Measurements from ENCODE around the gene PLA2G6. TPM values are rescaled to one million over a fixed set of nuclear protein-coding genes. Genes with fewer than 3 reads are reported as not detected.

The PLA2G6 gene
- total and polyA plus RNA-seq, 5 experiments from 2014 or later, result 2.6 to 186 (median 7.2) TPM

- peaks cover 5 to 11% (median 8%) of the 10 kb centered on the region in 4 donors for H3K4me1 Mint-ChIP-seq
- H3K27ac Mint-ChIP-seq, result peak overlapping the region in 3 of 10 donors; percentile 10 to 41 (median 40)
- H3K27me3 Mint-ChIP-seq, result no peaks in the 10 kb centered on the region
- ATAC-seq (peak in 1 of 2 donors; percentile 5), DNase-seq (no peak)
- H3K4me3 Mint-ChIP-seq, result no peak overlapping the region
- no peaks in the 10 kb centered on the region for H3K9me3 Mint-ChIP-seq
- POLR2A ChIA-PET, result interaction anchor here (1.1 kb wide), 1 partner anchor 20 kb away, joined by 4 read pairs; no protein-coding TSS in a partner anchor
- H3K36me3 Mint-ChIP-seq, result peaks cover 0 to 16% (median 2%) of the 10 kb centered on the region in 3 donors
Measured at GRCh38 chr22:38220653-38221386, 39.2 kb upstream of the PLA2G6 start.

GRCh38 chr22:38220163-38220562 is 38.5 kb upstream of the PLA2G6 start:
- ATAC-seq, result peak in 1 of 2 donors; percentile 5
- peak overlapping the region in 1 of 10 donors; percentile 54 for H3K4me3 Mint-ChIP-seq
- no peaks in the 10 kb centered on the region for H3K9me3 Mint-ChIP-seq
- POLR2A ChIA-PET, result interaction anchor here (1.1 kb wide), 1 partner anchor 19 kb away, joined by 4 read pairs; no protein-coding TSS in a partner anchor
- peaks cover 7 to 11% (median 10%) of the 10 kb centered on the region in 4 donors for H3K4me1 Mint-ChIP-seq
- peak overlapping the region in 3 of 10 donors; percentile 10 to 71 (median 40) for H3K27ac Mint-ChIP-seq
- H3K27me3 Mint-ChIP-seq, result no peaks in the 10 kb centered on the region
- no peak for DNase-seq
- H3K36me3 Mint-ChIP-seq, result peaks cover 0 to 12% (median 2%) of the 10 kb centered on the region in 3 donors

GRCh38 chr22:38219632-38220031 is 38.0 kb upstream of the PLA2G6 start:
- Mint-ChIP-seq H3K4me3 (no peak overlapping the region), H3K36me3 (peaks cover 0 to 9% (median 2%) of the 10 kb centered on the region in 3 donors), H3K27me3 (no peaks in the 10 kb centered on the region), H3K27ac (peak overlapping the region in 6 of 10 donors; percentile 44 to 81 (median 60)), H3K4me1 (peaks cover 10 to 16% (median 11%) of the 10 kb centered on the region in 4 donors), H3K9me3 (no peaks in the 10 kb centered on the region)
- DNase-seq (no peak), ATAC-seq (no peak)
- POLR2A ChIA-PET, result interaction anchor here (1.1 kb wide), 1 partner anchor 19 kb away, joined by 4 read pairs; no protein-coding TSS in a partner anchor

GRCh38 chr22:38218661-38219622 is 37.3 kb upstream of the PLA2G6 start:
- peaks cover 0 to 9% (median 2%) of the 10 kb centered on the region in 3 donors for H3K36me3 Mint-ChIP-seq
- no peaks in the 10 kb centered on the region for H3K27me3 Mint-ChIP-seq
- no peak overlapping the region for H3K4me3 Mint-ChIP-seq
- POLR2A ChIA-PET, result no interaction called here
- H3K9me3 Mint-ChIP-seq, result no peaks in the 10 kb centered on the region
- H3K27ac Mint-ChIP-seq, result peak overlapping the region in 9 of 10 donors; percentile 44 to 81 (median 58)
- ATAC-seq (no peak), DNase-seq (no peak)
- H3K4me1 Mint-ChIP-seq, result peaks cover 11 to 16% (median 11%) of the 10 kb centered on the region in 4 donors

GRCh38 chr22:38215156-38216038 is 33.8 kb upstream of the PLA2G6 start:
- POLR2A ChIA-PET, result interaction anchor here (1.2 to 2.4 kb wide), 4 partner anchors 12 to 71 kb away, joined by 3 to 15 read pairs (median 8); partner anchors contain the start of genes MAFF and PLA2G6
- ATAC-seq (no peak), DNase-seq (no peak)
- H3K27ac Mint-ChIP-seq, result peak overlapping the region in 5 of 10 donors; percentile 25 to 87 (median 61)
- H3K9me3 Mint-ChIP-seq, result no peaks in the 10 kb centered on the region
- H3K36me3 Mint-ChIP-seq, result peaks cover 0 to 5% (median 0%) of the 10 kb centered on the region in 3 donors
- no peaks in the 10 kb centered on the region for H3K27me3 Mint-ChIP-seq
- H3K4me3 Mint-ChIP-seq, result peak overlapping the region in 8 of 10 donors; percentile 22 to 58 (median 44)
- H3K4me1 Mint-ChIP-seq, result peaks cover 6 to 27% (median 20%) of the 10 kb centered on the region in 4 donors

GRCh38 chr22:38214302-38215056 is 32.8 kb upstream of the PLA2G6 start:
- H3K36me3 Mint-ChIP-seq, result peaks cover 0 to 5% (median 0%) of the 10 kb centered on the region in 3 donors
- H3K27me3 Mint-ChIP-seq, result no peaks in the 10 kb centered on the region
- H3K4me1 Mint-ChIP-seq, result peaks cover 4 to 25% (median 21%) of the 10 kb centered on the region in 4 donors
- POLR2A ChIA-PET, result interaction anchor here (1.0 to 2.4 kb wide), 6 partner anchors 10 to 71 kb away, joined by 3 to 15 read pairs (median 6); partner anchors contain the start of genes MAFF and PLA2G6
- no peaks in the 10 kb centered on the region for H3K9me3 Mint-ChIP-seq
- H3K27ac Mint-ChIP-seq, result peak overlapping the region in 6 of 10 donors; percentile 6 to 77 (median 66)
- peak overlapping the region; percentile 39 to 81 (median 60) for H3K4me3 Mint-ChIP-seq
- ATAC-seq (peak; percentile 79 to 81), DNase-seq (peak; percentile 50 to 81 (median 66))

GRCh38 chr22:38213990-38214301 is 32.3 kb upstream of the PLA2G6 start:
- H3K36me3 Mint-ChIP-seq, result peaks cover 0 to 5% (median 0%) of the 10 kb centered on the region in 3 donors
- peaks cover 4 to 20% (median 16%) of the 10 kb centered on the region in 4 donors for H3K4me1 Mint-ChIP-seq
- H3K9me3 Mint-ChIP-seq, result no peaks in the 10 kb centered on the region
- peak overlapping the region in 8 of 10 donors; percentile 57 to 81 (median 64) for H3K4me3 Mint-ChIP-seq
- no peaks in the 10 kb centered on the region for H3K27me3 Mint-ChIP-seq
- DNase-seq, result no peak
- POLR2A ChIA-PET, result interaction anchor here (1.0 to 2.4 kb wide), 6 partner anchors 10 to 70 kb away, joined by 3 to 15 read pairs (median 6); partner anchors contain the start of genes MAFF and PLA2G6
- no peak for ATAC-seq
- peak overlapping the region in 4 of 10 donors; percentile 15 to 75 (median 46) for H3K27ac Mint-ChIP-seq

- POLR2A ChIA-PET, result interaction anchor here (1.3 to 2.4 kb wide), 3 partner anchors 9 to 32 kb away, joined by 5 to 15 read pairs (median 11); partner anchors contain the start of genes MAFF and PLA2G6
- H3K4me3 Mint-ChIP-seq, result peak overlapping the region in 9 of 10 donors; percentile 10 to 78 (median 40)
- no peaks in the 10 kb centered on the region for H3K9me3 Mint-ChIP-seq
- DNase-seq (no peak), ATAC-seq (no peak)
- peak overlapping the region in 8 of 10 donors; percentile 15 to 75 (median 56) for H3K27ac Mint-ChIP-seq
- H3K36me3 Mint-ChIP-seq, result peaks cover 0 to 5% (median 0%) of the 10 kb centered on the region in 3 donors
- peaks cover 4 to 19% (median 16%) of the 10 kb centered on the region in 4 donors for H3K4me1 Mint-ChIP-seq
- no peaks in the 10 kb centered on the region for H3K27me3 Mint-ChIP-seq
Measured at GRCh38 chr22:38213319-38213989, 31.8 kb upstream of the PLA2G6 start.

GRCh38 chr22:38212442-38212841 is 30.8 kb upstream of the PLA2G6 start:
- Mint-ChIP-seq H3K27me3 (no peaks in the 10 kb centered on the region), H3K9me3 (no peaks in the 10 kb centered on the region), H3K4me1 (peaks cover 4 to 19% (median 13%) of the 10 kb centered on the region in 4 donors), H3K36me3 (peaks cover 0 to 5% (median 0%) of the 10 kb centered on the region in 3 donors), H3K27ac (peak overlapping the region in 1 of 10 donors; percentile 66), H3K4me3 (no peak overlapping the region)
- ATAC-seq (no peak), DNase-seq (no peak)
- POLR2A ChIA-PET, result interaction anchor here (2.4 kb wide), 1 partner anchor 31 kb away, joined by 15 read pairs; the partner anchor contains the start of gene PLA2G6

- Mint-ChIP-seq H3K4me3 (no peak overlapping the region), H3K4me1 (peaks cover 4 to 19% (median 13%) of the 10 kb centered on the region in 4 donors), H3K27me3 (no peaks in the 10 kb centered on the region), H3K27ac (no peak overlapping the region), H3K9me3 (no peaks in the 10 kb centered on the region), H3K36me3 (peaks cover 0 to 4% (median 0%) of the 10 kb centered on the region in 3 donors)
- POLR2A ChIA-PET, result no interaction called here
- DNase-seq (no peak), ATAC-seq (no peak)
Measured at GRCh38 chr22:38211556-38211955, 29.9 kb upstream of the PLA2G6 start.
